GM19240 (cell line): ENCODE measurements around the gene ADIPOR2.
"Not testable (repeated sequence)": the region's sequence is repeated elsewhere in the genome, so short reads cannot be mapped to it uniquely, and the experiment has no call there.

Experiments
- DNase-seq: peaks from one replicate; pipeline ENCODE4 v3.0.0; 2011; ENCODE audit warnings: low spot score; ENCODE audit not compliant: insufficient read length

The ADIPOR2 gene

GRCh38 chr12:1663440-1664132 is 27.3 kb upstream of the ADIPOR2 start:
- no peak for DNase-seq

- DNase-seq: no peak
These were observed 25.5 kb upstream of the ADIPOR2 start for GRCh38 chr12:1665366-1665765.

- DNase-seq: no peak
These were observed 24.7 kb upstream of the ADIPOR2 start for GRCh38 chr12:1666215-1666614.

- DNase-seq: no peak
These were observed 24.1 kb upstream of the ADIPOR2 start for GRCh38 chr12:1666685-1667162.

GRCh38 chr12:1668833-1669543 is 21.9 kb upstream of the ADIPOR2 start:
- no peak for DNase-seq

GRCh38 chr12:1670358-1671268 is 20.3 kb upstream of the ADIPOR2 start:
- no peak for DNase-seq

GRCh38 chr12:1676043-1676442 is 14.8 kb upstream of the ADIPOR2 start:
- DNase-seq: no peak

- no peak for DNase-seq
These were observed 9.9 kb upstream of the ADIPOR2 start for GRCh38 chr12:1680804-1681492.

GRCh38 chr12:1681493-1681807 is 9.4 kb upstream of the ADIPOR2 start:
- no peak for DNase-seq

- no peak for DNase-seq
These were observed 2.7 kb upstream of the ADIPOR2 start for GRCh38 chr12:1688086-1688710.

GRCh38 chr12:1691123-1692007 is 495 bp downstream of the ADIPOR2 start:
- peak; percentile 18 for DNase-seq

GRCh38 chr12:1692226-1692625 is 1.4 kb downstream of the ADIPOR2 start:
- DNase-seq: no peak

GRCh38 chr12:1692895-1693610 is 2.2 kb downstream of the ADIPOR2 start:
- no peak for DNase-seq

- not testable (repeated sequence) for DNase-seq
These were observed 4.2 kb downstream of the ADIPOR2 start for GRCh38 chr12:1695097-1695496.

- no peak for DNase-seq
These were observed 5.2 kb downstream of the ADIPOR2 start for GRCh38 chr12:1695886-1696670.

GRCh38 chr12:1696800-1697199 is 5.9 kb downstream of the ADIPOR2 start:
- DNase-seq: no peak

- DNase-seq: no peak
These were observed 6.4 kb downstream of the ADIPOR2 start for GRCh38 chr12:1697271-1697670.

GRCh38 chr12:1698720-1699119 is 7.8 kb downstream of the ADIPOR2 start:
- DNase-seq: no peak
